NT2/D1 (cell line): ENCODE measurements around the gene IST1.

Experiments
- SUZ12 ChIP-seq: IDR thresholded peaks from 2 replicates; pipeline ENCODE4 v1.6.1; 2011; ENCODE audit not compliant: insufficient read length, insufficient read depth; ENCODE audit errors: extremely low read depth
- YY1 ChIP-seq: IDR thresholded peaks from 2 replicates; pipeline ENCODE4 v1.6.1; 2011; ENCODE audit not compliant: insufficient read length, insufficient read depth
- ZNF274 ChIP-seq: IDR thresholded peaks from 2 replicates; pipeline ENCODE4 v1.6.1; 2011; ENCODE audit warnings: mild to moderate bottlenecking, low read depth, low read length

- TF ChIP-seq YY1 = no peak
- no peak for TF ChIP-seq ZNF274
- TF ChIP-seq SUZ12 = no peak
Observed at GRCh38 chr16:71965223-71965622, 69.9 kb downstream of the IST1 start.
